SK-N-SH (cell line): ENCODE results near the gene PKNOX1. TPM values are rescaled to one million over a fixed set of nuclear protein-coding genes. Genes with fewer than 3 reads are reported as not detected.

ENCODE experiments used
- CTCF ChIA-PET: fragments of 300-600, 350-600 bp; formaldehyde crosslinking; extraction: SDS; loops from one replicate; lab custom pipeline; 2021; lab: Yijun Ruan, JAX
- POLR2A ChIA-PET: fragments of 350-600 bp; sonication (Branson Sonifier 250); formaldehyde crosslinking; extraction: SDS; loops from one replicate; lab custom pipeline; 2020; ENCODE audit warnings: antibody characterized with exemption, inconsistent platforms; lab: Yijun Ruan, JAX
- DNase-seq: peaks from one replicate; pipeline ENCODE4 v3.0.0; 2012
- H2AFZ ChIP-seq: fragments of 200-600 bp; sonication (generic); 2 replicates; pipeline ENCODE4 v1.8.1; 2016; ENCODE audit warnings: antibody characterized with exemption, mild to moderate bottlenecking, low read depth
- H3F3A ChIP-seq: fragments of 200-600 bp; sonication (generic); replicated peaks from 2 replicates; pipeline ENCODE3; 2016; ENCODE audit warnings: antibody characterized with exemption, mild to moderate bottlenecking; ENCODE audit not compliant: insufficient read depth
- H3K27ac ChIP-seq, 2 experiments: fragments of 200-500 bp in 1 of 2; fragments of 200-600 bp in 1 of 2; sonication (Bioruptor generic) in 1 of 2; sonication (generic), shearing (Covaris generic) in 1 of 2; 2 replicates each; pipeline versions ENCODE4 v1.5.1 to v1.6.1; 2014 to 2016; ENCODE audit warnings: low read depth in 2 of 2, inconsistent platforms in 1 of 2, low read length in 1 of 2, mild to moderate bottlenecking in 1 of 2, mixed read lengths in 1 of 2
- H3K27me3 ChIP-seq: fragments of 200-600 bp; sonication (generic), shearing (Covaris generic); 2 replicates; pipeline ENCODE4 v1.6.1; 2016; ENCODE audit warnings: mixed run types; ENCODE audit not compliant: insufficient read depth
- H3K36me3 ChIP-seq, 2 experiments: fragments of 200-500 bp in 1 of 2; fragments of 200-600 bp in 1 of 2; sonication (Bioruptor generic) in 1 of 2; sonication (generic) in 1 of 2; replicated peaks in 1 of 2; 2 replicates each; pipeline versions ENCODE3 to v1.5.1; 2014 to 2016; ENCODE audit warnings: low read length in 1 of 2, mild to moderate bottlenecking in 1 of 2; ENCODE audit not compliant: insufficient read depth in 2 of 2, control insufficient read depth in 1 of 2
- H3K4me1 ChIP-seq, 2 experiments: fragments of 200-500 bp in 1 of 2; fragments of 200-600 bp in 1 of 2; sonication (Bioruptor generic) in 1 of 2; sonication (generic), shearing (Covaris generic) in 1 of 2; 2 replicates each; pipeline versions ENCODE4 v1.5.1 to v1.6.1; 2014 to 2016; ENCODE audit warnings: low read depth in 1 of 2, low read length in 1 of 2, mixed run types in 1 of 2; ENCODE audit not compliant: insufficient read depth in 2 of 2, control insufficient read depth in 1 of 2
- H3K4me2 ChIP-seq: fragments of 200-600 bp; sonication (generic), shearing (Covaris generic); 2 replicates; pipeline ENCODE4 v1.6.1; 2017; ENCODE audit warnings: mixed run types
- H3K4me3 ChIP-seq, 2 experiments: fragments of 200-500 bp in 1 of 2; fragments of 200-600 bp in 1 of 2; sonication (Bioruptor generic) in 1 of 2; sonication (generic), shearing (Covaris generic) in 1 of 2; 2 replicates each; pipeline versions ENCODE4 v1.5.1 to v1.8.1; 2014 to 2016; ENCODE audit warnings: low read depth in 2 of 2, inconsistent platforms in 1 of 2, low read length in 1 of 2, mild to moderate bottlenecking in 1 of 2, mixed read lengths in 1 of 2, moderate library complexity in 1 of 2
- H3K79me2 ChIP-seq: fragments of 200-600 bp; sonication (generic); 2 replicates; pipeline ENCODE4 v1.8.1; 2017; ENCODE audit warnings: mild to moderate bottlenecking; ENCODE audit not compliant: insufficient read depth
- H3K9ac ChIP-seq: fragments of 200-600 bp; sonication (generic); 2 replicates; pipeline ENCODE4 v1.6.1; 2017; ENCODE audit warnings: mixed run types
- H3K9me2 ChIP-seq: fragments of 200-600 bp; sonication (generic); 2 replicates; pipeline ENCODE4 v1.6.1; 2017; ENCODE audit warnings: mixed run types
- H3K9me3 ChIP-seq: fragments of 200-600 bp; sonication (generic); 2 replicates; pipeline ENCODE4 v1.6.1; 2017; ENCODE audit warnings: mixed run types, mild to moderate bottlenecking, moderate library complexity
- H4K20me1 ChIP-seq: fragments of 200-600 bp; sonication (generic); 2 replicates; pipeline ENCODE4 v1.6.1; 2017; ENCODE audit warnings: mild to moderate bottlenecking, mixed run types; ENCODE audit not compliant: insufficient read depth
- CHD2 ChIP-seq: fragments of 150-350 bp; IDR thresholded peaks from 2 replicates; pipeline ENCODE4 v1.6.1; 2018; ENCODE audit warnings: low read length; ENCODE audit not compliant: partially characterized antibody
- FOXJ3 ChIP-seq: sonication (generic); formaldehyde crosslinking; IDR thresholded peaks from 2 replicates; pipeline ENCODE4 v1.5.1; 2020; ENCODE audit warnings: mild to moderate bottlenecking, missing genetic modification reagents
- FOXM1 ChIP-seq: IDR thresholded peaks from 2 replicates; pipeline ENCODE4 v1.4.0; 2012; ENCODE audit warnings: low read depth, mild to moderate bottlenecking
- GABPA ChIP-seq: IDR thresholded peaks from 2 replicates; pipeline ENCODE4 v1.4.0; 2012; ENCODE audit warnings: low read depth, mild to moderate bottlenecking
- GATA2 ChIP-seq: sonication (generic); formaldehyde crosslinking; IDR thresholded peaks from 2 replicates; pipeline ENCODE4 v1.5.0; 2020; ENCODE audit warnings: mild to moderate bottlenecking, missing genetic modification reagents
- MXI1 ChIP-seq: IDR thresholded peaks from 2 replicates; pipeline ENCODE4 v1.6.1; 2012; ENCODE audit warnings: mild to moderate bottlenecking, low read depth, low read length, improper control_type of control experiment
- NFIC ChIP-seq: IDR thresholded peaks from 2 replicates; pipeline ENCODE4 v1.4.0; 2012; ENCODE audit warnings: borderline replicate concordance
- NRF1 ChIP-seq: IDR thresholded peaks from 2 replicates; pipeline ENCODE4 v1.6.1; 2012; ENCODE audit warnings: low read depth, mild to moderate bottlenecking, low read length
- RAD21 ChIP-seq: IDR thresholded peaks from 2 replicates; pipeline ENCODE4 v1.6.1; 2012; ENCODE audit warnings: mild to moderate bottlenecking, low read length
- YY1 ChIP-seq: IDR thresholded peaks from 2 replicates; pipeline ENCODE4 v1.4.0; 2012; ENCODE audit warnings: low read depth, mild to moderate bottlenecking
- WGBS: methylation state at CpG from one replicate; pipeline ENCODE4 v1.1.6; 2017; ENCODE audit warnings: low lambda C conversion rate; 5-methylcytosine and 5-hydroxymethylcytosine counted together
- polyA plus RNA-seq, 3 experiments: library from polyadenylated mRNA; depleted of rRNA; stranded (reverse); fragments of >200 nt; gene quantifications; 2 replicates each; pipeline ENCODE4 v1.2.3, GENCODE V29; 2012
- TF ChIP-seq, protein P1 (sequence below): fragments of 150-350 bp; IDR thresholded peaks from 2 replicates; pipeline ENCODE4 v1.6.1; 2016; ENCODE audit warnings: mild to moderate bottlenecking, low read depth, low read length
- TF ChIP-seq, protein P2 (sequence below): fragments of 200-600 bp; sonication (generic); IDR thresholded peaks from 2 replicates; pipeline ENCODE4 v1.6.1; 2017; ENCODE audit warnings: antibody characterized with exemption, mild to moderate bottlenecking, moderate library complexity
- TF ChIP-seq, protein P3 (sequence below): IDR thresholded peaks from 2 replicates; pipeline ENCODE4 v1.4.0; 2012; ENCODE audit warnings: low read depth, borderline replicate concordance
- TF ChIP-seq, protein P4 (sequence below): IDR thresholded peaks from 2 replicates; pipeline ENCODE4 v1.4.0; 2012; ENCODE audit warnings: low read depth, borderline replicate concordance
- TF ChIP-seq, protein P5 (sequence below): IDR thresholded peaks from 2 replicates; pipeline ENCODE4 v1.6.1; 2012; ENCODE audit warnings: mild to moderate bottlenecking, low read depth, low read length, moderate library complexity

The PKNOX1 gene
- polyA plus RNA-seq, 1 of the 3 experiments (the other 2 are of a cell fraction): 21.7 TPM

DNA sequence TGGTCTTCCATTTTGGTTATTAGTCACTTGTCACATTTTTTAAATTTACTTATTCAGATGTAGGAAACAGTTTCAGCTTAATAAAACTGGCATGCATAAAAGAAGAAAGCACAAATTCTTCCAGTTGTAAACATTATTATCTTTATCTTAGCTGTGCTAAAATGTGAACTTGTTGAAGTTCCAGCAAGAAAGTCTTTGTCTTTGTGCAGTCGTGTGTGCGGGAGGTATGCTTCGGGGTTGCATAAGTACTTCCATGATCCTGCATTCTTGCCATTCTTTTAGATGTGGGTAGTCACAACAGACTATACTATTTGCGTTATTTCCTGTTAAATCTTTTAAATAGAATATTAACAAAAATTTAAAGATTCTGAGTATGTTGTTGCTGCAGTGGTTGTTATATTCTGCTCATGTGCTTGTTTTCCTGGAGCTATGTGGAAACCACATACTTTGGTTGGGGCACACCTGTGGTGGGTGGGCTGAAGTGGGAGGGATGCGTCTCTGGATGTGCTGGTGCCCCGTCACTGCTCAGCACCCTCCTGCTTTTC lies 51.3 kb downstream of the PKNOX1 start:
- Histone ChIP-seq H3K9me3 (no peaks in the 10 kb centered on the region), H3K4me3 (no peak overlapping the region), H3K4me1 (no peaks in the 10 kb centered on the region; a peak in 1 of 4 replicates), H2AFZ (no peak overlapping the region), H3K9ac (no peak overlapping the region), H3K9me2 (no peaks in the 10 kb centered on the region), H3K79me2 (no peaks in the 10 kb centered on the region), H3K27ac (no peak overlapping the region), H3F3A (no peaks in the 10 kb centered on the region), H3K27me3 (no peaks in the 10 kb centered on the region), H4K20me1 (no peaks in the 10 kb centered on the region), H3K4me2 (no peak overlapping the region), H3K36me3 (peaks cover 7 to 15% of the 10 kb centered on the region in 2 experiments)
- WGBS: 90% methylated on average over 6 of the region's 6 CpGs
- POLR2A ChIA-PET: no interaction called here
- no peak for TF ChIP-seq NRF1
- TF ChIP-seq YY1: no peak
- no peak for TF ChIP-seq FOXM1
- TF ChIP-seq, protein P1, sequence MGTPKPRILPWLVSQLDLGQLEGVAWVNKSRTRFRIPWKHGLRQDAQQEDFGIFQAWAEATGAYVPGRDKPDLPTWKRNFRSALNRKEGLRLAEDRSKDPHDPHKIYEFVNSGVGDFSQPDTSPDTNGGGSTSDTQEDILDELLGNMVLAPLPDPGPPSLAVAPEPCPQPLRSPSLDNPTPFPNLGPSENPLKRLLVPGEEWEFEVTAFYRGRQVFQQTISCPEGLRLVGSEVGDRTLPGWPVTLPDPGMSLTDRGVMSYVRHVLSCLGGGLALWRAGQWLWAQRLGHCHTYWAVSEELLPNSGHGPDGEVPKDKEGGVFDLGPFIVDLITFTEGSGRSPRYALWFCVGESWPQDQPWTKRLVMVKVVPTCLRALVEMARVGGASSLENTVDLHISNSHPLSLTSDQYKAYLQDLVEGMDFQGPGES: no peak
- TF ChIP-seq, protein P2, sequence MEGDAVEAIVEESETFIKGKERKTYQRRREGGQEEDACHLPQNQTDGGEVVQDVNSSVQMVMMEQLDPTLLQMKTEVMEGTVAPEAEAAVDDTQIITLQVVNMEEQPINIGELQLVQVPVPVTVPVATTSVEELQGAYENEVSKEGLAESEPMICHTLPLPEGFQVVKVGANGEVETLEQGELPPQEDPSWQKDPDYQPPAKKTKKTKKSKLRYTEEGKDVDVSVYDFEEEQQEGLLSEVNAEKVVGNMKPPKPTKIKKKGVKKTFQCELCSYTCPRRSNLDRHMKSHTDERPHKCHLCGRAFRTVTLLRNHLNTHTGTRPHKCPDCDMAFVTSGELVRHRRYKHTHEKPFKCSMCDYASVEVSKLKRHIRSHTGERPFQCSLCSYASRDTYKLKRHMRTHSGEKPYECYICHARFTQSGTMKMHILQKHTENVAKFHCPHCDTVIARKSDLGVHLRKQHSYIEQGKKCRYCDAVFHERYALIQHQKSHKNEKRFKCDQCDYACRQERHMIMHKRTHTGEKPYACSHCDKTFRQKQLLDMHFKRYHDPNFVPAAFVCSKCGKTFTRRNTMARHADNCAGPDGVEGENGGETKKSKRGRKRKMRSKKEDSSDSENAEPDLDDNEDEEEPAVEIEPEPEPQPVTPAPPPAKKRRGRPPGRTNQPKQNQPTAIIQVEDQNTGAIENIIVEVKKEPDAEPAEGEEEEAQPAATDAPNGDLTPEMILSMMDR: no peak
- TF ChIP-seq GABPA: no peak
- no peak for TF ChIP-seq MXI1
- TF ChIP-seq, protein P3, sequence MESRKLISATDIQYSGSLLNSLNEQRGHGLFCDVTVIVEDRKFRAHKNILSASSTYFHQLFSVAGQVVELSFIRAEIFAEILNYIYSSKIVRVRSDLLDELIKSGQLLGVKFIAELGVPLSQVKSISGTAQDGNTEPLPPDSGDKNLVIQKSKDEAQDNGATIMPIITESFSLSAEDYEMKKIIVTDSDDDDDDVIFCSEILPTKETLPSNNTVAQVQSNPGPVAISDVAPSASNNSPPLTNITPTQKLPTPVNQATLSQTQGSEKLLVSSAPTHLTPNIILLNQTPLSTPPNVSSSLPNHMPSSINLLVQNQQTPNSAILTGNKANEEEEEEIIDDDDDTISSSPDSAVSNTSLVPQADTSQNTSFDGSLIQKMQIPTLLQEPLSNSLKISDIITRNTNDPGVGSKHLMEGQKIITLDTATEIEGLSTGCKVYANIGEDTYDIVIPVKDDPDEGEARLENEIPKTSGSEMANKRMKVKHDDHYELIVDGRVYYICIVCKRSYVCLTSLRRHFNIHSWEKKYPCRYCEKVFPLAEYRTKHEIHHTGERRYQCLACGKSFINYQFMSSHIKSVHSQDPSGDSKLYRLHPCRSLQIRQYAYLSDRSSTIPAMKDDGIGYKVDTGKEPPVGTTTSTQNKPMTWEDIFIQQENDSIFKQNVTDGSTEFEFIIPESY: no peak
- no peak for TF ChIP-seq FOXJ3 (CRISPR knock-in tag)
- TF ChIP-seq, protein P4, sequence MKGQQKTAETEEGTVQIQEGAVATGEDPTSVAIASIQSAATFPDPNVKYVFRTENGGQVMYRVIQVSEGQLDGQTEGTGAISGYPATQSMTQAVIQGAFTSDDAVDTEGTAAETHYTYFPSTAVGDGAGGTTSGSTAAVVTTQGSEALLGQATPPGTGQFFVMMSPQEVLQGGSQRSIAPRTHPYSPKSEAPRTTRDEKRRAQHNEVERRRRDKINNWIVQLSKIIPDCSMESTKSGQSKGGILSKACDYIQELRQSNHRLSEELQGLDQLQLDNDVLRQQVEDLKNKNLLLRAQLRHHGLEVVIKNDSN: no peak
- TF ChIP-seq GATA2 (CRISPR knock-in tag): no peak
- TF ChIP-seq RAD21: no peak
- no peak for TF ChIP-seq CHD2
- TF ChIP-seq, protein P5, sequence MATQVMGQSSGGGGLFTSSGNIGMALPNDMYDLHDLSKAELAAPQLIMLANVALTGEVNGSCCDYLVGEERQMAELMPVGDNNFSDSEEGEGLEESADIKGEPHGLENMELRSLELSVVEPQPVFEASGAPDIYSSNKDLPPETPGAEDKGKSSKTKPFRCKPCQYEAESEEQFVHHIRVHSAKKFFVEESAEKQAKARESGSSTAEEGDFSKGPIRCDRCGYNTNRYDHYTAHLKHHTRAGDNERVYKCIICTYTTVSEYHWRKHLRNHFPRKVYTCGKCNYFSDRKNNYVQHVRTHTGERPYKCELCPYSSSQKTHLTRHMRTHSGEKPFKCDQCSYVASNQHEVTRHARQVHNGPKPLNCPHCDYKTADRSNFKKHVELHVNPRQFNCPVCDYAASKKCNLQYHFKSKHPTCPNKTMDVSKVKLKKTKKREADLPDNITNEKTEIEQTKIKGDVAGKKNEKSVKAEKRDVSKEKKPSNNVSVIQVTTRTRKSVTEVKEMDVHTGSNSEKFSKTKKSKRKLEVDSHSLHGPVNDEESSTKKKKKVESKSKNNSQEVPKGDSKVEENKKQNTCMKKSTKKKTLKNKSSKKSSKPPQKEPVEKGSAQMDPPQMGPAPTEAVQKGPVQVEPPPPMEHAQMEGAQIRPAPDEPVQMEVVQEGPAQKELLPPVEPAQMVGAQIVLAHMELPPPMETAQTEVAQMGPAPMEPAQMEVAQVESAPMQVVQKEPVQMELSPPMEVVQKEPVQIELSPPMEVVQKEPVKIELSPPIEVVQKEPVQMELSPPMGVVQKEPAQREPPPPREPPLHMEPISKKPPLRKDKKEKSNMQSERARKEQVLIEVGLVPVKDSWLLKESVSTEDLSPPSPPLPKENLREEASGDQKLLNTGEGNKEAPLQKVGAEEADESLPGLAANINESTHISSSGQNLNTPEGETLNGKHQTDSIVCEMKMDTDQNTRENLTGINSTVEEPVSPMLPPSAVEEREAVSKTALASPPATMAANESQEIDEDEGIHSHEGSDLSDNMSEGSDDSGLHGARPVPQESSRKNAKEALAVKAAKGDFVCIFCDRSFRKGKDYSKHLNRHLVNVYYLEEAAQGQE: no peak
- TF ChIP-seq NFIC: no peak
- no peak for DNase-seq
- CTCF ChIA-PET: interaction anchor here (0.9 to 1.0 kb wide), 2 partner anchors 10 to 432 kb away, joined by 3 read pairs; no protein-coding TSS in a partner anchor
